ENCODE results near the gene SHD. TPM values are rescaled to one million over a fixed set of nuclear protein-coding genes. Genes with fewer than 3 reads are reported as not detected.

Gene SHD
- total and polyA plus RNA-seq, 9 of the 15 experiments (the other 6 are each of a cell fraction or from before 2014, with no cell fraction given) = 0.05 to 0.62 (median 0.15) TPM; not detected in 5

DNA sequence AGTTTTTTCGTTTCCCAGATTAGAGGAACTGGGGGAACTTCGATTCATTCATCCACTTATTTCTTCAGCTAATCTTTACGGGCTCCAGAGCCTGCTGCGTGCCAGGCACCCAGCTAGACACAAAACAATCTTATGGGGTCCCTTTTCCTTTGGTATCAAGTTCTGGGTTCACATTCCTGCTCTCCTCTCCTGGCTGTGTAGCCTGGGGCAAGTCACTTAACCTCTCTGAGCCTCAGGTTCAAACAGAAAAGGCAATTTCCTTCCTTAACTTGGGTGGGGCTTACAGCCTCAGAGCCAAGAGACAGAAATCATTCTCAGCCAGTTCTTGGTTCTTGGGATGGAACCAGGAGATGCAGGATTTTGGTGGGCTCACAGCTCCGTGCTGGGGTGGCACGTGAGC is 5.9 kb downstream of the SHD start:
- FAIRE-seq (no peak), DNase-seq (ENCODE audit: extremely low read depth in 1 of 4, low spot score in 3 of 4) (no peak), ATAC-seq (no peak)
- intact Hi-C loops (cut with micrococcal nuclease) (no loop called here), in situ Hi-C loops (cut with MboI) (no loop called here)
- no peaks in the 10 kb centered on the region for H3K36me3 ChIP-seq (ENCODE audit: control insufficient read depth, insufficient read depth, low read length)
- H3K9ac ChIP-seq (ENCODE audit: insufficient read depth in 1 of 2, low read depth in 2 of 2, low read length in 2 of 2) = peak overlapping the region in 1 of 2 experiments; percentile 68; a peak in 2 of 4 replicates
- H2AFZ ChIP-seq (ENCODE audit: low read depth, low read length) = peak overlapping the region; percentile 57
- ChIA-PET CTCF (ENCODE audit: low intra/inter-chr PET ratio) (no interaction called here), POLR2A (interaction anchor here (0.6 to 0.9 kb wide), 3 partner anchors 29 to 378 kb away, joined by 3 to 4 read pairs (median 3); no protein-coding TSS in a partner anchor)
- WGBS (ENCODE audit: insufficient coverage, low coverage, missing lambda C conversion rate) = 5% methylated on average over 6 of the region's 6 CpGs
- no peaks in the 10 kb centered on the region for H3K79me2 ChIP-seq (ENCODE audit: control insufficient read depth, insufficient read depth, low read length)
- H3K4me1 ChIP-seq (replicated peaks in 1 of 2; ENCODE audit: control insufficient read depth in 2 of 2, insufficient read depth in 2 of 2, low read length in 2 of 2) = peaks cover 11 to 16% of the 10 kb centered on the region in 2 experiments; a peak in 4 of 5 replicates
- H4K20me1 ChIP-seq (replicated peaks; ENCODE audit: control insufficient read depth, insufficient read depth, low read length) = 0 out of 2 replicates have a peak, but pooled peaks cover 5% of the 10 kb centered on the region
- H3K4me2 ChIP-seq (ENCODE audit: insufficient read depth, low read length) = peak overlapping the region; percentile 51; the same call in 1 of the 2 replicates
- H3K27me3 ChIP-seq (ENCODE audit: control insufficient read depth in 2 of 2, insufficient read depth in 2 of 2, low read length in 2 of 2) = peaks cover 16% of the 10 kb centered on the region in 2 experiments; a peak in 3 of 5 replicates
- no TSS peak for BruUV-seq (replicated peaks)
- no peak overlapping the region for H3K27ac ChIP-seq (ENCODE audit: extremely low read depth, low read depth, low read length)
- H3K4me3 ChIP-seq = peak overlapping the region; percentile 12; the same call in 1 of the 2 replicates
- H3K9me3 ChIP-seq (replicated peaks; ENCODE audit: control insufficient read depth, insufficient read depth, low read depth, low read length) = no peaks in the 10 kb centered on the region
- H3K9me1 ChIP-seq (ENCODE audit: control insufficient read depth, insufficient read depth, low read length) = no peaks in the 10 kb centered on the region
- no peak for TF ChIP-seq PML (IDR thresholded peaks at IDR 0.05; ENCODE audit: low read length)
- TF ChIP-seq RCOR1 (IDR thresholded peaks at IDR 0.05; ENCODE audit: borderline replicate concordance in 1 of 2, low read depth in 2 of 2, low read length in 2 of 2) = 0 out of 4 replicates have a peak, but pooled peaks of 1 of the 2 experiments have one; percentile 30
- TF ChIP-seq, protein P1, sequence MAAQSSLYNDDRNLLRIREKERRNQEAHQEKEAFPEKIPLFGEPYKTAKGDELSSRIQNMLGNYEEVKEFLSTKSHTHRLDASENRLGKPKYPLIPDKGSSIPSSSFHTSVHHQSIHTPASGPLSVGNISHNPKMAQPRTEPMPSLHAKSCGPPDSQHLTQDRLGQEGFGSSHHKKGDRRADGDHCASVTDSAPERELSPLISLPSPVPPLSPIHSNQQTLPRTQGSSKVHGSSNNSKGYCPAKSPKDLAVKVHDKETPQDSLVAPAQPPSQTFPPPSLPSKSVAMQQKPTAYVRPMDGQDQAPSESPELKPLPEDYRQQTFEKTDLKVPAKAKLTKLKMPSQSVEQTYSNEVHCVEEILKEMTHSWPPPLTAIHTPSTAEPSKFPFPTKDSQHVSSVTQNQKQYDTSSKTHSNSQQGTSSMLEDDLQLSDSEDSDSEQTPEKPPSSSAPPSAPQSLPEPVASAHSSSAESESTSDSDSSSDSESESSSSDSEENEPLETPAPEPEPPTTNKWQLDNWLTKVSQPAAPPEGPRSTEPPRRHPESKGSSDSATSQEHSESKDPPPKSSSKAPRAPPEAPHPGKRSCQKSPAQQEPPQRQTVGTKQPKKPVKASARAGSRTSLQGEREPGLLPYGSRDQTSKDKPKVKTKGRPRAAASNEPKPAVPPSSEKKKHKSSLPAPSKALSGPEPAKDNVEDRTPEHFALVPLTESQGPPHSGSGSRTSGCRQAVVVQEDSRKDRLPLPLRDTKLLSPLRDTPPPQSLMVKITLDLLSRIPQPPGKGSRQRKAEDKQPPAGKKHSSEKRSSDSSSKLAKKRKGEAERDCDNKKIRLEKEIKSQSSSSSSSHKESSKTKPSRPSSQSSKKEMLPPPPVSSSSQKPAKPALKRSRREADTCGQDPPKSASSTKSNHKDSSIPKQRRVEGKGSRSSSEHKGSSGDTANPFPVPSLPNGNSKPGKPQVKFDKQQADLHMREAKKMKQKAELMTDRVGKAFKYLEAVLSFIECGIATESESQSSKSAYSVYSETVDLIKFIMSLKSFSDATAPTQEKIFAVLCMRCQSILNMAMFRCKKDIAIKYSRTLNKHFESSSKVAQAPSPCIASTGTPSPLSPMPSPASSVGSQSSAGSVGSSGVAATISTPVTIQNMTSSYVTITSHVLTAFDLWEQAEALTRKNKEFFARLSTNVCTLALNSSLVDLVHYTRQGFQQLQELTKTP (IDR thresholded peaks at IDR 0.05; ENCODE audit: low read depth in 1 of 2, partially characterized antibody in 2 of 2) = no peak
- TF ChIP-seq, protein P2, sequence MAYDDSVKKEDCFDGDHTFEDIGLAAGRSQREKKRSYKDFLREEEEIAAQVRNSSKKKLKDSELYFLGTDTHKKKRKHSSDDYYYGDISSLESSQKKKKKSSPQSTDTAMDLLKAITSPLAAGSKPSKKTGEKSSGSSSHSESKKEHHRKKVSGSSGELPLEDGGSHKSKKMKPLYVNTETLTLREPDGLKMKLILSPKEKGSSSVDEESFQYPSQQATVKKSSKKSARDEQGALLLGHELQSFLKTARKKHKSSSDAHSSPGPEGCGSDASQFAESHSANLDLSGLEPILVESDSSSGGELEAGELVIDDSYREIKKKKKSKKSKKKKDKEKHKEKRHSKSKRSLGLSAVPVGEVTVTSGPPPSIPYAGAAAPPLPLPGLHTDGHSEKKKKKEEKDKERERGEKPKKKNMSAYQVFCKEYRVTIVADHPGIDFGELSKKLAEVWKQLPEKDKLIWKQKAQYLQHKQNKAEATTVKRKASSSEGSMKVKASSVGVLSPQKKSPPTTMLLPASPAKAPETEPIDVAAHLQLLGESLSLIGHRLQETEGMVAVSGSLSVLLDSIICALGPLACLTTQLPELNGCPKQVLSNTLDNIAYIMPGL (CRISPR knock-in tag; IDR thresholded peaks at IDR 0.05) = no peak
- peak; percentile 80 for TF ChIP-seq ZFP36 (IDR thresholded peaks at IDR 0.05; ENCODE audit: low read depth, low read length, partially characterized antibody)
- TF ChIP-seq NFRKB (IDR thresholded peaks at IDR 0.05; ENCODE audit: low read depth) = no peak
- no peak for TF ChIP-seq SP1 (CRISPR knock-in tag; IDR thresholded peaks at IDR 0.05)
- no peak for TF ChIP-seq NKRF (IDR thresholded peaks at IDR 0.05; ENCODE audit: borderline replicate concordance)
- TF ChIP-seq, protein P3, sequence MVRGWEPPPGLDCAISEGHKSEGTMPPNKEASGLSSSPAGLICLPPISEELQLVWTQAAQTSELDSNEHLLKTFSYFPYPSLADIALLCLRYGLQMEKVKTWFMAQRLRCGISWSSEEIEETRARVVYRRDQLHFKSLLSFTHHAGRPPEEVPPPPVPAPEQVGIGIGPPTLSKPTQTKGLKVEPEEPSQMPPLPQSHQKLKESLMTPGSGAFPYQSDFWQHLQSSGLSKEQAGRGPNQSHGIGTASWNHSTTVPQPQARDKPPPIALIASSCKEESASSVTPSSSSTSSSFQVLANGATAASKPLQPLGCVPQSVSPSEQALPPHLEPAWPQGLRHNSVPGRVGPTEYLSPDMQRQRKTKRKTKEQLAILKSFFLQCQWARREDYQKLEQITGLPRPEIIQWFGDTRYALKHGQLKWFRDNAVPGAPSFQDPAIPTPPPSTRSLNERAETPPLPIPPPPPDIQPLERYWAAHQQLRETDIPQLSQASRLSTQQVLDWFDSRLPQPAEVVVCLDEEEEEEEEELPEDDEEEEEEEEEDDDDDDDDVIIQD (CRISPR knock-in tag; IDR thresholded peaks at IDR 0.05) = no peak
- no peak for TF ChIP-seq SMARCA4 (IDR thresholded peaks at IDR 0.05)
- peak; percentile 19 to 65; a peak in 1 of 4 replicates for TF ChIP-seq KDM1A (IDR thresholded peaks at IDR 0.05)
- no peak for TF ChIP-seq ZNF41 (CRISPR knock-in tag; conservative IDR thresholded peaks at IDR 0.05)
- peak; percentile 88 for TF ChIP-seq BCOR (IDR thresholded peaks at IDR 0.05)
- no peak for TF ChIP-seq ZBED1 (IDR thresholded peaks at IDR 0.05)
